Panc1 (cell line): ENCODE data around the gene STK39. TPM values are rescaled to one million over a fixed set of nuclear protein-coding genes. Genes with fewer than 3 reads are reported as not detected.

ENCODE experiments used
- ATAC-seq: fragments of 200-7000 bp; cut with Tn5 transposase; 2 replicates; pipeline ENCODE4 v1.9.1; 2020; ENCODE audit warnings: mild to moderate bottlenecking, moderate library complexity
- BruUV-seq: library from RNA; stranded (reverse); fragments of 400-500 nt; replicated peaks from 2 replicates; lab custom pipeline; 2021; lab: Mats Ljungman, UMichigan
- CTCF ChIA-PET: fragments of 300-600 bp; sonication (Branson Sonifier 250); formaldehyde crosslinking; loops from one replicate; lab custom pipeline; 2022; ENCODE audit warnings: antibody characterized with exemption; lab: Charles Lee
- POLR2A ChIA-PET: fragments of 300-600 bp; sonication (Branson Sonifier 250); formaldehyde crosslinking; loops from one replicate; lab custom pipeline; 2022; ENCODE audit warnings: antibody characterized with exemption; lab: Charles Lee
- DNase-seq: peaks from one replicate; pipeline ENCODE4 v3.0.0-alpha.2; 2010; ENCODE audit warnings: low read depth, low spot score
- H3K27ac ChIP-seq: 2 replicates; pipeline ENCODE4 v1.5.1; 2011; ENCODE audit warnings: mild to moderate bottlenecking, low read length, inconsistent platforms
- H3K27me3 ChIP-seq: fragments of 200-500 bp; sonication (Bioruptor generic); 2 replicates; pipeline ENCODE4 v1.6.0; 2014; ENCODE audit warnings: low read length, inconsistent platforms; ENCODE audit not compliant: control insufficient read depth, insufficient read depth
- H3K36me3 ChIP-seq: fragments of 200-500 bp; sonication (Bioruptor generic); 2 replicates; pipeline ENCODE4 v1.5.1; 2014; ENCODE audit warnings: inconsistent platforms, mild to moderate bottlenecking, low read length, moderate library complexity; ENCODE audit not compliant: control insufficient read depth, insufficient read depth
- H3K4me1 ChIP-seq: 2 replicates; pipeline ENCODE4 v1.5.1; 2011; ENCODE audit warnings: inconsistent platforms, mild to moderate bottlenecking, low read length, moderate library complexity; ENCODE audit not compliant: control insufficient read depth, insufficient read depth
- H3K4me3 ChIP-seq, 2 experiments: 2 replicates each; pipeline ENCODE4 v1.5.1; 2011 to 2012; ENCODE audit warnings: low read depth in 2 of 2, low read length in 2 of 2, mild to moderate bottlenecking in 2 of 2, inconsistent platforms in 1 of 2, moderate library complexity in 1 of 2
- H3K9me3 ChIP-seq: fragments of 200-500 bp; sonication (Bioruptor generic); 2 replicates; pipeline ENCODE4 v1.5.1; 2014; ENCODE audit warnings: low read depth, mild to moderate bottlenecking, inconsistent platforms, low read length, moderate library complexity; ENCODE audit not compliant: control insufficient read depth, insufficient read depth
- CTCF ChIP-seq: fragments of 450-650 bp; IDR thresholded peaks from 2 replicates; pipeline ENCODE4 v1.5.1; 2017; ENCODE audit warnings: mild to moderate bottlenecking
- POLR2AphosphoS5 ChIP-seq: IDR thresholded peaks from 2 replicates; pipeline ENCODE4 v1.6.1; 2012; ENCODE audit warnings: mild to moderate bottlenecking, low read depth, low read length, moderate library complexity
- REST ChIP-seq, 2 experiments: IDR thresholded peaks; 2 replicates each; pipeline ENCODE4 v1.6.1; 2011 to 2012; ENCODE audit warnings: low read depth in 2 of 2, control low read depth in 1 of 2, low read length in 1 of 2, mild to moderate bottlenecking in 1 of 2, moderate library complexity in 1 of 2; ENCODE audit not compliant: insufficient read depth in 1 of 2
- SIN3A ChIP-seq: IDR thresholded peaks from 2 replicates; pipeline ENCODE4 v1.6.1; 2012; ENCODE audit warnings: low read depth, mild to moderate bottlenecking, low read length, moderate library complexity, borderline replicate concordance; ENCODE audit not compliant: insufficient read depth
- TCF7L2 ChIP-seq: IDR thresholded peaks from 2 replicates; pipeline ENCODE4 v1.6.1; 2011; ENCODE audit warnings: mild to moderate bottlenecking, low read depth, low read length, inconsistent platforms
- in situ Hi-C: cut with HindIII; loops from 2 replicates; pipeline ENCODE4 v1.10.0; 2016; ENCODE audit warnings: low sequenced_read_pairs, low pct_unique_long_range_greater_than_20kb
- intact Hi-C: fragments of 100-400 bp; cut with micrococcal nuclease; formaldehyde crosslinking; loops from one replicate; pipeline ENCODE4 v1.10.0; 2022; ENCODE audit not compliant: unreplicated experiment
- total RNA-seq: library from RNA; stranded (reverse); gene quantifications from one replicate; pipeline ENCODE4 v1.2.1, GENCODE V29; 2021; ENCODE audit not compliant: unreplicated experiment

Gene STK39
- total RNA-seq, 1 experiment from 2014 or later = 14.0 TPM

- Histone ChIP-seq H3K36me3 (no peaks in the 10 kb centered on the region), H3K4me3 (no peak overlapping the region), H3K9me3 (no peaks in the 10 kb centered on the region), H3K4me1 (no peaks in the 10 kb centered on the region), H3K27ac (no peak overlapping the region), H3K27me3 (no peaks in the 10 kb centered on the region)
- CTCF ChIA-PET = no interaction called here
- ATAC-seq (no peak), DNase-seq (no peak)
- in situ Hi-C loops (no loop called here), intact Hi-C loops (no loop called here)
- POLR2A ChIA-PET = no interaction called here
- TF ChIP-seq CTCF = no peak
- no peak for TF ChIP-seq POLR2AphosphoS5
- TF ChIP-seq TCF7L2 = no peak
- TF ChIP-seq REST (IDR thresholded peaks at IDR 0.05; ENCODE audit: insufficient read depth in 1 of 2, low read depth in 2 of 2, low read length in 1 of 2) = no peak
- no peak for TF ChIP-seq SIN3A
- BruUV-seq = no TSS peak
These were observed 142.2 kb downstream of the STK39 start for GRCh38 chr2:168105127-168105683.

- CTCF ChIA-PET = no interaction called here
- Histone ChIP-seq H3K4me3 (no peak overlapping the region), H3K9me3 (no peaks in the 10 kb centered on the region), H3K36me3 (no peaks in the 10 kb centered on the region), H3K27me3 (no peaks in the 10 kb centered on the region), H3K27ac (no peak overlapping the region), H3K4me1 (no peaks in the 10 kb centered on the region)
- POLR2A ChIA-PET = interaction anchor here (0.6 kb wide), 1 partner anchor 572 kb away, joined by 4 read pairs; no protein-coding TSS in a partner anchor
- intact Hi-C loops (no loop called here), in situ Hi-C loops (no loop called here)
- ATAC-seq (no peak), DNase-seq (no peak)
- TF ChIP-seq CTCF (no peak), SIN3A (no peak), TCF7L2 (no peak), POLR2AphosphoS5 (no peak)
- BruUV-seq = no TSS peak
These were observed 150.0 kb downstream of the STK39 start for GRCh38 chr2:168097431-168097830.
